ENCODE data around the gene AOC1. TPM values are rescaled to one million over a fixed set of nuclear protein-coding genes. Genes with fewer than 3 reads are reported as not detected.
A peak's percentile ranks its signal among the peaks of the same experiment; 100 is the strongest.

AOC1 gene
- total and polyA plus RNA-seq, 7 donors = 0.08 to 0.25 TPM; not detected in 5

DNA sequence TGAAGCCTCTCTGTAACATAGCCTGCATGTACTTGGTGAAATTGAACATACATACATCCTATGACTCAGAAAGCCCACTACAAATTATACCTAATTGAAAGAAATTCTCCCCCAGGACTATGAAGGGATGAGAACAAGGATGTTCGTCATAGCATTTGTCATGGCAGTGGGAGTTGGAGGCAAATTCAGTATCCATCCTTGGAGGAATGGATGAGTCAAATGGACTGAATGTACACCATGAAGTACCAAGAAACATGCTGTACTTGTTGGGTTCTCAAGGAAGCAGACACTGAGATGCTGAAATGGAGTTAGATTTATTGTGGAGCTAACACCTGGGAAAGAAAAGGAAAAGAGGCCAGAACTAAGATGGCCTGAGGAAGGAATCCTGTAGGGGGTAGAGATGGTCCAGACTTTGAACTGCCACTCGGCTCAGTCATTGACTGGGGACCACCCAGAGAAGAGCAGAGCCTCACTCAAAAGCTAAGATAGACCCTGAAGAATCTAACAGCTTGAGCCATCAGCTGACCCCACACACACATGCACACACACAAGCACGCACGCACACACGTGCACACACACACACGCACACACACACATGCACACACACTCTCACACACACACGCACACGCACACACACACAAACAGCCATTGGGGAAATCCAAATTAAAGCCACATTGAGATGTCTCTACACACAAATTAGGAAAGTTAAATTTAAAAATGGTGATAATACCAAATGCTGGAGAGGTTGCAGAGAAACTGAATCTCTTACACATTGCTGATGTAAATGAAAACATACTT is 22.3 kb downstream of the AOC1 start:
- TF ChIP-seq, protein P1, sequence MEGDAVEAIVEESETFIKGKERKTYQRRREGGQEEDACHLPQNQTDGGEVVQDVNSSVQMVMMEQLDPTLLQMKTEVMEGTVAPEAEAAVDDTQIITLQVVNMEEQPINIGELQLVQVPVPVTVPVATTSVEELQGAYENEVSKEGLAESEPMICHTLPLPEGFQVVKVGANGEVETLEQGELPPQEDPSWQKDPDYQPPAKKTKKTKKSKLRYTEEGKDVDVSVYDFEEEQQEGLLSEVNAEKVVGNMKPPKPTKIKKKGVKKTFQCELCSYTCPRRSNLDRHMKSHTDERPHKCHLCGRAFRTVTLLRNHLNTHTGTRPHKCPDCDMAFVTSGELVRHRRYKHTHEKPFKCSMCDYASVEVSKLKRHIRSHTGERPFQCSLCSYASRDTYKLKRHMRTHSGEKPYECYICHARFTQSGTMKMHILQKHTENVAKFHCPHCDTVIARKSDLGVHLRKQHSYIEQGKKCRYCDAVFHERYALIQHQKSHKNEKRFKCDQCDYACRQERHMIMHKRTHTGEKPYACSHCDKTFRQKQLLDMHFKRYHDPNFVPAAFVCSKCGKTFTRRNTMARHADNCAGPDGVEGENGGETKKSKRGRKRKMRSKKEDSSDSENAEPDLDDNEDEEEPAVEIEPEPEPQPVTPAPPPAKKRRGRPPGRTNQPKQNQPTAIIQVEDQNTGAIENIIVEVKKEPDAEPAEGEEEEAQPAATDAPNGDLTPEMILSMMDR (IDR thresholded peaks at IDR 0.05) = no peak
- H3K27ac ChIP-seq = no peak overlapping the region
- H3K9me3 ChIP-seq = no peaks in the 10 kb centered on the region
- no peak for ATAC-seq
- H3K27me3 ChIP-seq (ENCODE audit: insufficient read depth in 3 of 3, low read length in 2 of 3) = peaks cover 0 to 35% (median 2%) of the 10 kb centered on the region in 3 donors
- intact Hi-C loops (cut with DNase I) = loop anchor here in 1 of 2 donors (5.0 kb wide), 1 partner anchor 97 kb away; no protein-coding TSS in a partner anchor
- WGBS, 3 donors = 85 to 91% (median 89%) methylated on average over 8 of the region's 8 CpGs
- no peak for DNase-seq
- H3K4me3 ChIP-seq = no peak overlapping the region
- H3K36me3 ChIP-seq (ENCODE audit: insufficient read depth in 1 of 2, low read depth in 1 of 2) = no peaks in the 10 kb centered on the region
- H3K4me1 ChIP-seq = no peaks in the 10 kb centered on the region

DNA sequence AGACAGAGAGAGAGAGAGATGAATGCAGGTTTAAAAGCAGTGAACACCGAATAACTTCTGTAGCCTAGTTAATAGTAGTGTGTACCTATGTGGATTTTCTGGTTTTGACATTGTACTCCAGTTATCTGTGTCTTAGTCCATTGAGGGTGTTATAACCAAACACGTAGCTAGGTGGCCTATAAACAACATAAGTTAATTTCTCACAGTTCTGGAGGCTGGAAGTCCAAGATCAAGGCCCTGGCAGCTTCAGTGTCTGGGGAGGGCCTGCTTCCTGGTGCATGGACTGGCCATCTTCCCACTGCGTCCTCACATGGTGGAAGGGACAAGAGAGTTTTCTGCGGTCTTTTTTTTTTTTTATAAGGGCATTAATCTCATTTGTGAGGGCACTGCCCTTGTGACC is 23.5 kb downstream of the AOC1 start:
- intact Hi-C loops (cut with DNase I) = loop anchor here in 1 of 2 donors (5.0 kb wide), 1 partner anchor 98 kb away; no protein-coding TSS in a partner anchor
- no peaks in the 10 kb centered on the region for H3K36me3 ChIP-seq (ENCODE audit: insufficient read depth in 1 of 2, low read depth in 1 of 2)
- ATAC-seq (no peak), DNase-seq (no peak)
- no peaks in the 10 kb centered on the region for H3K4me1 ChIP-seq
- H3K9me3 ChIP-seq = peaks cover 5% of the 10 kb centered on the region
- no peak overlapping the region for H3K4me3 ChIP-seq
- WGBS, 3 donors = 75 to 91% (median 83%) methylated on average over 4 of the region's 4 CpGs
- TF ChIP-seq, protein P1 (IDR thresholded peaks at IDR 0.05) = no peak
- H3K27me3 ChIP-seq (ENCODE audit: insufficient read depth in 3 of 3, low read length in 2 of 3) = peaks cover 0 to 35% (median 2%) of the 10 kb centered on the region in 3 donors
- no peak overlapping the region for H3K27ac ChIP-seq

DNA sequence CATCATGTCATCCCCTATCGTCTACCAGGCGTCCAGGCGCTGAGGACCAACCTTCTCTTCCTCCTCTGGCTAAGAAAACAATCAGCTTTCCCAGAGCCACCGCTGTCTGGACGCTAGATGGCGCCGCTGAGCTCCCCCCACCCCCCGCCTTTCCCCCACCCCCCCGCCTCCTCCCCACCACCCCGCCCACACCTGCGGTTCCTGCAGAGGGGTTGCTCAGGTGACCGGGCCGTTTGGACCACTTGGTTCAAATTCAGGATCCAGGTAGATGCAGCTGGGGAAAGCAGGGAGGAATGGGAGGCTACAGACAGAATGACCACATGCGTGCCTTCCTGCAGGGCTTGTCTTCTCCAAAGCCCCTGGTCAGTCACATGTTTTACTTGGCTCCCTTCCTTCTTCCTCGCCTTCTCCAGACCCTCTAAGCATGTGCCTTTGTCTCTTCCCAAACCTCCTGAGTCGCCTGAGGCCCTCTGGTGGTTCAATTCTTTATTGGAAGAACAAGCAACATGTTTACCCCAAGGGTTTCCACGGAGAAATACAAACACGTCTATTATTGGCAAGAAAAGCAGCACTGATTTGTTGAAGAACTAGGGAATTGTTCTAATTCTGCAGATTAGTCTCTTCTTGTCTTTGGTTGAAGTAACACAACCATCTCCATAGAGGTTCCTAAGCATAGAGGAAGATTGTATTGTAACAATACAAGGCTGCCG is 24.7 kb downstream of the AOC1 start:
- H3K4me3 ChIP-seq = no peak overlapping the region
- DNase-seq (no peak), ATAC-seq (peak in 2 of 4 donors; percentile 44 to 63)
- intact Hi-C loops (cut with DNase I) = loop anchor here in 1 of 2 donors (5.0 kb wide), 1 partner anchor 100 kb away; no protein-coding TSS in a partner anchor
- TF ChIP-seq, protein P1 (IDR thresholded peaks at IDR 0.05) = peak; percentile 21
- H3K27me3 ChIP-seq (ENCODE audit: insufficient read depth in 3 of 3, low read length in 2 of 3) = peaks cover 0 to 30% (median 2%) of the 10 kb centered on the region in 3 donors
- no peaks in the 10 kb centered on the region for H3K4me1 ChIP-seq
- H3K36me3 ChIP-seq (ENCODE audit: insufficient read depth in 1 of 2, low read depth in 1 of 2) = no peaks in the 10 kb centered on the region
- H3K27ac ChIP-seq = no peak overlapping the region
- 2 to 5% (median 4%) methylated on average over 13 to 19 of the region's 19 CpGs for WGBS, 3 donors
- peaks cover 10% of the 10 kb centered on the region for H3K9me3 ChIP-seq

DNA sequence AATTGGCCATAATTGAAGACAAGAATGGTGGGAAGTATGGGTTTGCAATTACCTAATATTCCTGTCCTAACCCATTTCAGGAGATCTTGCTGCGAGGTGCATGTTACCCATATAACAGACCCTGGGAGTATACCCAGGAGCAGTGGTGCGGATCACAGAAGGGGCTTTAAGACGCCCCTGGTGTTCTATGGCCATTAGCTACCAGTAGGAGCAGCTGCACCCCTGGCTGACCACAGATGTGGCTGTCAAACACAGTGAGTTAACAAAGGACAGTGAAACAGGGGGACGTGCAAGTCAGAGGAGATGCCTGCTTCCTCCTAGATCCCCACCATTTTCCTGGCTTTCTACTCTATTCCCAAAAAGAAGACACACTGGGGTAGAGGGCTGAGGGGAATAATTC is 25.2 kb downstream of the AOC1 start:
- Histone ChIP-seq H3K4me1 (no peaks in the 10 kb centered on the region), H3K9me3 (peaks cover 10% of the 10 kb centered on the region), H3K4me3 (no peak overlapping the region), H3K27me3 (ENCODE audit: insufficient read depth in 3 of 3, low read length in 2 of 3) (peaks cover 0 to 28% (median 2%) of the 10 kb centered on the region in 3 donors), H3K27ac (no peak overlapping the region), H3K36me3 (ENCODE audit: insufficient read depth in 1 of 2, low read depth in 1 of 2) (no peaks in the 10 kb centered on the region)
- TF ChIP-seq, protein P1 (IDR thresholded peaks at IDR 0.05) = no peak
- 24 to 42% (median 39%) methylated on average over 4 of the region's 4 CpGs for WGBS, 3 donors
- intact Hi-C loops (cut with DNase I) = loop anchor here in 1 of 2 donors (5.0 kb wide), 1 partner anchor 100 kb away; no protein-coding TSS in a partner anchor
- no peak for DNase-seq
- no peak for ATAC-seq

Measured in psoas muscle (tissue), 8 donors.